ENCODE measurements around the gene IGFALS.

DNA sequence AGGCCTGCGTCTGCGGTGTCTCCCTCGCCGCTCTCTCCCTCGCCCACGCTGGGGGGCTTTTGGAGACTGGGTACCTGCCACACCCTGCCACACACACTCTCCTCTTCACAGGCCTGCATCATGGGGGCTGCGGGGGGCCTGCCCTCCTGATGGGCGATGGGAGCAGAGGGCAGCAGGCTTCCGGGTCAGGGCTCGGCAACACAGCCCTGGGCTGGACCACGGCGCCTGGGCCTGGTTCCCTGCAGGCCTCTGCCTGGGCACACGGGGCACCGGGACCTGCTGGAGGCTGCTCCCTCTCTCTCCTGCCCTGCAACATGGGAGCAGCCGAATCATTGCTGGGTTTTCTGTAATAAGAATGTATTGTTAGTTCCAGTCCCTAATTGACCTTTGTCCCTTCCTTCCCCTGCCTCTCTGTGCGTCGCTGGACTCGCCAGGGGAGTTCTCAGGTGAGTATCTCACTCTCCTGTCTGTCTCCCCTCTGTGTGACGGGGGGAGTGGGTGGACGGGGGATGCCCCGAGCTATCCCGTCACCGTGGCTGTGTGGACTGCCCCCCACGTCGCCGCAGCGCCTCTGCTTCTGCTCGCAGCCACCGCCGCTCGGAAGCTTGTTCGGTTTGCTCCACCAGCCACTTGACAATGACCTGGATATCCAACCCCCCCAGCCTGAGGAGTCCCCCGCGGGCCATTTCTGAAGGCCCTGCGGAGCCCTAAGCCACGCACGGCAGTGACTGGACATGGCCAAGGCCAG, 35.6 kb downstream of the IGFALS start:
- TF ChIP-seq, protein P1, sequence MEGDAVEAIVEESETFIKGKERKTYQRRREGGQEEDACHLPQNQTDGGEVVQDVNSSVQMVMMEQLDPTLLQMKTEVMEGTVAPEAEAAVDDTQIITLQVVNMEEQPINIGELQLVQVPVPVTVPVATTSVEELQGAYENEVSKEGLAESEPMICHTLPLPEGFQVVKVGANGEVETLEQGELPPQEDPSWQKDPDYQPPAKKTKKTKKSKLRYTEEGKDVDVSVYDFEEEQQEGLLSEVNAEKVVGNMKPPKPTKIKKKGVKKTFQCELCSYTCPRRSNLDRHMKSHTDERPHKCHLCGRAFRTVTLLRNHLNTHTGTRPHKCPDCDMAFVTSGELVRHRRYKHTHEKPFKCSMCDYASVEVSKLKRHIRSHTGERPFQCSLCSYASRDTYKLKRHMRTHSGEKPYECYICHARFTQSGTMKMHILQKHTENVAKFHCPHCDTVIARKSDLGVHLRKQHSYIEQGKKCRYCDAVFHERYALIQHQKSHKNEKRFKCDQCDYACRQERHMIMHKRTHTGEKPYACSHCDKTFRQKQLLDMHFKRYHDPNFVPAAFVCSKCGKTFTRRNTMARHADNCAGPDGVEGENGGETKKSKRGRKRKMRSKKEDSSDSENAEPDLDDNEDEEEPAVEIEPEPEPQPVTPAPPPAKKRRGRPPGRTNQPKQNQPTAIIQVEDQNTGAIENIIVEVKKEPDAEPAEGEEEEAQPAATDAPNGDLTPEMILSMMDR (IDR thresholded peaks at IDR 0.05), result no peak
- no peak for TF ChIP-seq POLR2A (IDR thresholded peaks at IDR 0.05)

Data from ovary (tissue), 3 donors.